Measurements from ENCODE around the gene GRK5.

Gene GRK5

GRCh38 chr10:119494236-119495020, 287.1 kb downstream of the GRK5 start:
- Histone ChIP-seq H3K9me3 (ENCODE audit: control insufficient read depth, low read length) (no peaks in the 10 kb centered on the region), H3K4me1 (ENCODE audit: control insufficient read depth, insufficient read depth, low read length, poor library complexity, severe bottlenecking) (no peaks in the 10 kb centered on the region), H3K4me3 (ENCODE audit: extremely low read depth, insufficient read depth, low read length, poor library complexity, severe bottlenecking) (no peak overlapping the region), H3K27ac (ENCODE audit: low read depth, low read length, severe bottlenecking) (no peak overlapping the region), H3K36me3 (ENCODE audit: control insufficient read depth, insufficient read depth, low read length) (no peaks in the 10 kb centered on the region)
- 74 to 85% methylated on average over 5 of the region's 6 CpGs for WGBS, 2 experiments (ENCODE audit: insufficient coverage in 2 of 2)

GRCh38 chr10:119495021-119495505, 287.7 kb downstream of the GRK5 start:
- no peak overlapping the region for H3K27ac ChIP-seq (ENCODE audit: low read depth, low read length, severe bottlenecking)
- no peaks in the 10 kb centered on the region for H3K9me3 ChIP-seq (ENCODE audit: control insufficient read depth, low read length)
- H3K4me3 ChIP-seq (ENCODE audit: extremely low read depth, insufficient read depth, low read length, poor library complexity, severe bottlenecking): no peak overlapping the region
- no peaks in the 10 kb centered on the region for H3K36me3 ChIP-seq (ENCODE audit: control insufficient read depth, insufficient read depth, low read length)
- no peaks in the 10 kb centered on the region for H3K4me1 ChIP-seq (ENCODE audit: control insufficient read depth, insufficient read depth, low read length, poor library complexity, severe bottlenecking)
- whole genome bisulfite sequencing, 2 experiments (ENCODE audit: insufficient coverage in 2 of 2): 98 to 100% methylated on average over 4 to 5 of the region's 5 CpGs

- Histone ChIP-seq H3K4me3 (ENCODE audit: extremely low read depth, insufficient read depth, low read length, poor library complexity, severe bottlenecking) (no peak overlapping the region), H3K27ac (ENCODE audit: low read depth, low read length, severe bottlenecking) (no peak overlapping the region), H3K4me1 (ENCODE audit: control insufficient read depth, insufficient read depth, low read length, poor library complexity, severe bottlenecking) (no peaks in the 10 kb centered on the region), H3K9me3 (ENCODE audit: control insufficient read depth, low read length) (no peaks in the 10 kb centered on the region), H3K36me3 (ENCODE audit: control insufficient read depth, insufficient read depth, low read length) (no peaks in the 10 kb centered on the region)
- 91 to 92% methylated on average over 3 of the region's 3 CpGs for WGBS, 2 experiments (ENCODE audit: insufficient coverage in 2 of 2)
These were observed 288.2 kb downstream of the GRK5 start for GRCh38 chr10:119495545-119495944.

GRCh38 chr10:119496273-119496672, 288.9 kb downstream of the GRK5 start:
- Histone ChIP-seq H3K36me3 (ENCODE audit: control insufficient read depth, insufficient read depth, low read length) (no peaks in the 10 kb centered on the region), H3K4me3 (ENCODE audit: extremely low read depth, insufficient read depth, low read length, poor library complexity, severe bottlenecking) (no peak overlapping the region), H3K9me3 (ENCODE audit: control insufficient read depth, low read length) (no peaks in the 10 kb centered on the region), H3K27ac (ENCODE audit: low read depth, low read length, severe bottlenecking) (no peak overlapping the region), H3K4me1 (ENCODE audit: control insufficient read depth, insufficient read depth, low read length, poor library complexity, severe bottlenecking) (no peaks in the 10 kb centered on the region)
- 82 to 90% methylated on average over 6 of the region's 7 CpGs for WGBS, 2 experiments (ENCODE audit: insufficient coverage in 2 of 2)

- Histone ChIP-seq H3K9me3 (ENCODE audit: control insufficient read depth, low read length) (no peaks in the 10 kb centered on the region), H3K4me1 (ENCODE audit: control insufficient read depth, insufficient read depth, low read length, poor library complexity, severe bottlenecking) (peaks cover 3% of the 10 kb centered on the region), H3K36me3 (ENCODE audit: control insufficient read depth, insufficient read depth, low read length) (no peaks in the 10 kb centered on the region), H3K4me3 (ENCODE audit: extremely low read depth, insufficient read depth, low read length, poor library complexity, severe bottlenecking) (no peak overlapping the region), H3K27ac (ENCODE audit: low read depth, low read length, severe bottlenecking) (no peak overlapping the region)
- 91 to 100% methylated on average over 7 to 9 of the region's 9 CpGs for WGBS, 2 experiments (ENCODE audit: insufficient coverage in 2 of 2)
These were observed 289.9 kb downstream of the GRK5 start for GRCh38 chr10:119497243-119497642.

- Histone ChIP-seq H3K36me3 (ENCODE audit: control insufficient read depth, insufficient read depth, low read length) (no peaks in the 10 kb centered on the region), H3K9me3 (ENCODE audit: control insufficient read depth, low read length) (no peaks in the 10 kb centered on the region), H3K4me1 (ENCODE audit: control insufficient read depth, insufficient read depth, low read length, poor library complexity, severe bottlenecking) (peaks cover 10% of the 10 kb centered on the region), H3K4me3 (ENCODE audit: extremely low read depth, insufficient read depth, low read length, poor library complexity, severe bottlenecking) (no peak overlapping the region), H3K27ac (ENCODE audit: low read depth, low read length, severe bottlenecking) (no peak overlapping the region)
- WGBS, 2 experiments (ENCODE audit: insufficient coverage in 2 of 2): 91 to 100% methylated on average over 5 to 7 of the region's 11 CpGs
These were observed 291.7 kb downstream of the GRK5 start for GRCh38 chr10:119498889-119499676.

- Histone ChIP-seq H3K4me3 (ENCODE audit: extremely low read depth, insufficient read depth, low read length, poor library complexity, severe bottlenecking) (no peak overlapping the region), H3K27ac (ENCODE audit: low read depth, low read length, severe bottlenecking) (no peak overlapping the region), H3K36me3 (ENCODE audit: control insufficient read depth, insufficient read depth, low read length) (no peaks in the 10 kb centered on the region), H3K4me1 (ENCODE audit: control insufficient read depth, insufficient read depth, low read length, poor library complexity, severe bottlenecking) (peaks cover 10% of the 10 kb centered on the region), H3K9me3 (ENCODE audit: control insufficient read depth, low read length) (no peaks in the 10 kb centered on the region)
- 93 to 98% methylated on average over 3 to 5 of the region's 5 CpGs for WGBS, 2 experiments (ENCODE audit: insufficient coverage in 2 of 2)
These were observed 292.3 kb downstream of the GRK5 start for GRCh38 chr10:119499677-119500002.

GRCh38 chr10:119500123-119500795, 292.9 kb downstream of the GRK5 start:
- WGBS, 2 experiments (ENCODE audit: insufficient coverage in 2 of 2): 89 to 94% methylated on average over 3 to 6 of the region's 8 CpGs
- Histone ChIP-seq H3K27ac (ENCODE audit: low read depth, low read length, severe bottlenecking) (no peak overlapping the region), H3K4me3 (ENCODE audit: extremely low read depth, insufficient read depth, low read length, poor library complexity, severe bottlenecking) (no peak overlapping the region), H3K36me3 (ENCODE audit: control insufficient read depth, insufficient read depth, low read length) (no peaks in the 10 kb centered on the region), H3K4me1 (ENCODE audit: control insufficient read depth, insufficient read depth, low read length, poor library complexity, severe bottlenecking) (peaks cover 10% of the 10 kb centered on the region), H3K9me3 (ENCODE audit: control insufficient read depth, low read length) (no peaks in the 10 kb centered on the region)

GRCh38 chr10:119500821-119501220, 293.4 kb downstream of the GRK5 start:
- Histone ChIP-seq H3K4me3 (ENCODE audit: extremely low read depth, insufficient read depth, low read length, poor library complexity, severe bottlenecking) (no peak overlapping the region), H3K27ac (ENCODE audit: low read depth, low read length, severe bottlenecking) (no peak overlapping the region)
- 92 to 96% methylated on average over 5 to 6 of the region's 6 CpGs for WGBS, 2 experiments (ENCODE audit: insufficient coverage in 2 of 2)

GRCh38 chr10:119501690-119502089, 294.3 kb downstream of the GRK5 start:
- H3K9me3 ChIP-seq (ENCODE audit: control insufficient read depth, low read length): no peaks in the 10 kb centered on the region
- H3K4me3 ChIP-seq (ENCODE audit: extremely low read depth, insufficient read depth, low read length, poor library complexity, severe bottlenecking): no peak overlapping the region
- peaks cover 10% of the 10 kb centered on the region for H3K4me1 ChIP-seq (ENCODE audit: control insufficient read depth, insufficient read depth, low read length, poor library complexity, severe bottlenecking)
- WGBS, 2 experiments (ENCODE audit: insufficient coverage in 2 of 2): 76% methylated on average over 2 of the region's 2 CpGs; no CpG with 5 or more reads in 1 of the 2 experiments
- no peaks in the 10 kb centered on the region for H3K36me3 ChIP-seq (ENCODE audit: control insufficient read depth, insufficient read depth, low read length)
- no peak overlapping the region for H3K27ac ChIP-seq (ENCODE audit: low read depth, low read length, severe bottlenecking)

More at GRCh38 chr10:119500821-119501220, 293.4 kb downstream of the GRK5 start:
- Histone ChIP-seq H3K4me1 (ENCODE audit: control insufficient read depth, insufficient read depth, low read length, poor library complexity, severe bottlenecking) (peaks cover 10% of the 10 kb centered on the region), H3K9me3 (ENCODE audit: control insufficient read depth, low read length) (no peaks in the 10 kb centered on the region), H3K36me3 (ENCODE audit: control insufficient read depth, insufficient read depth, low read length) (no peaks in the 10 kb centered on the region)

All from mesodermal cell (in vitro differentiated cells).